SK-N-SH (cell line): ENCODE measurements around the gene GPD1L. TPM values are rescaled to one million over a fixed set of nuclear protein-coding genes. Genes with fewer than 3 reads are reported as not detected.

ENCODE experiments used
- CTCF ChIA-PET: fragments of 300-600, 350-600 bp; formaldehyde crosslinking; extraction: SDS; loops from one replicate; lab custom pipeline; 2021; lab: Yijun Ruan, JAX
- POLR2A ChIA-PET: fragments of 350-600 bp; sonication (Branson Sonifier 250); formaldehyde crosslinking; extraction: SDS; loops from one replicate; lab custom pipeline; 2020; ENCODE audit warnings: antibody characterized with exemption, inconsistent platforms; lab: Yijun Ruan, JAX
- DNase-seq: peaks from one replicate; pipeline ENCODE4 v3.0.0; 2012
- H2AFZ ChIP-seq: fragments of 200-600 bp; sonication (generic); 2 replicates; pipeline ENCODE4 v1.8.1; 2016; ENCODE audit warnings: antibody characterized with exemption, mild to moderate bottlenecking, low read depth
- H3F3A ChIP-seq: fragments of 200-600 bp; sonication (generic); replicated peaks from 2 replicates; pipeline ENCODE3; 2016; ENCODE audit warnings: antibody characterized with exemption, mild to moderate bottlenecking; ENCODE audit not compliant: insufficient read depth
- H3K27ac ChIP-seq, 2 experiments: fragments of 200-500 bp in 1 of 2; fragments of 200-600 bp in 1 of 2; sonication (Bioruptor generic) in 1 of 2; sonication (generic), shearing (Covaris generic) in 1 of 2; 2 replicates each; pipeline versions ENCODE4 v1.5.1 to v1.6.1; 2014 to 2016; ENCODE audit warnings: low read depth in 2 of 2, inconsistent platforms in 1 of 2, low read length in 1 of 2, mild to moderate bottlenecking in 1 of 2, mixed read lengths in 1 of 2
- H3K27me3 ChIP-seq: fragments of 200-600 bp; sonication (generic), shearing (Covaris generic); 2 replicates; pipeline ENCODE4 v1.6.1; 2016; ENCODE audit warnings: mixed run types; ENCODE audit not compliant: insufficient read depth
- H3K36me3 ChIP-seq, 2 experiments: fragments of 200-500 bp in 1 of 2; fragments of 200-600 bp in 1 of 2; sonication (Bioruptor generic) in 1 of 2; sonication (generic) in 1 of 2; replicated peaks in 1 of 2; 2 replicates each; pipeline versions ENCODE3 to v1.5.1; 2014 to 2016; ENCODE audit warnings: low read length in 1 of 2, mild to moderate bottlenecking in 1 of 2; ENCODE audit not compliant: insufficient read depth in 2 of 2, control insufficient read depth in 1 of 2
- H3K4me1 ChIP-seq, 2 experiments: fragments of 200-500 bp in 1 of 2; fragments of 200-600 bp in 1 of 2; sonication (Bioruptor generic) in 1 of 2; sonication (generic), shearing (Covaris generic) in 1 of 2; 2 replicates each; pipeline versions ENCODE4 v1.5.1 to v1.6.1; 2014 to 2016; ENCODE audit warnings: low read depth in 1 of 2, low read length in 1 of 2, mixed run types in 1 of 2; ENCODE audit not compliant: insufficient read depth in 2 of 2, control insufficient read depth in 1 of 2
- H3K4me2 ChIP-seq: fragments of 200-600 bp; sonication (generic), shearing (Covaris generic); 2 replicates; pipeline ENCODE4 v1.6.1; 2017; ENCODE audit warnings: mixed run types
- H3K4me3 ChIP-seq, 2 experiments: fragments of 200-500 bp in 1 of 2; fragments of 200-600 bp in 1 of 2; sonication (Bioruptor generic) in 1 of 2; sonication (generic), shearing (Covaris generic) in 1 of 2; 2 replicates each; pipeline versions ENCODE4 v1.5.1 to v1.8.1; 2014 to 2016; ENCODE audit warnings: low read depth in 2 of 2, inconsistent platforms in 1 of 2, low read length in 1 of 2, mild to moderate bottlenecking in 1 of 2, mixed read lengths in 1 of 2, moderate library complexity in 1 of 2
- H3K79me2 ChIP-seq: fragments of 200-600 bp; sonication (generic); 2 replicates; pipeline ENCODE4 v1.8.1; 2017; ENCODE audit warnings: mild to moderate bottlenecking; ENCODE audit not compliant: insufficient read depth
- H3K9ac ChIP-seq: fragments of 200-600 bp; sonication (generic); 2 replicates; pipeline ENCODE4 v1.6.1; 2017; ENCODE audit warnings: mixed run types
- H3K9me2 ChIP-seq: fragments of 200-600 bp; sonication (generic); 2 replicates; pipeline ENCODE4 v1.6.1; 2017; ENCODE audit warnings: mixed run types
- H3K9me3 ChIP-seq: fragments of 200-600 bp; sonication (generic); 2 replicates; pipeline ENCODE4 v1.6.1; 2017; ENCODE audit warnings: mixed run types, mild to moderate bottlenecking, moderate library complexity
- H4K20me1 ChIP-seq: fragments of 200-600 bp; sonication (generic); 2 replicates; pipeline ENCODE4 v1.6.1; 2017; ENCODE audit warnings: mild to moderate bottlenecking, mixed run types; ENCODE audit not compliant: insufficient read depth
- ELF1 ChIP-seq: IDR thresholded peaks from 2 replicates; pipeline ENCODE4 v1.4.0; 2012
- FOSL2 ChIP-seq: IDR thresholded peaks from 2 replicates; pipeline ENCODE4 v1.4.0; 2012; ENCODE audit warnings: low read depth, mild to moderate bottlenecking, moderate library complexity, borderline replicate concordance
- FOXJ3 ChIP-seq: sonication (generic); formaldehyde crosslinking; IDR thresholded peaks from 2 replicates; pipeline ENCODE4 v1.5.1; 2020; ENCODE audit warnings: mild to moderate bottlenecking, missing genetic modification reagents
- GATA2 ChIP-seq: sonication (generic); formaldehyde crosslinking; IDR thresholded peaks from 2 replicates; pipeline ENCODE4 v1.5.0; 2020; ENCODE audit warnings: mild to moderate bottlenecking, missing genetic modification reagents
- IRF3 ChIP-seq: fragments of 150-350 bp; IDR thresholded peaks from 2 replicates; pipeline ENCODE4 v1.6.1; 2016; ENCODE audit warnings: mild to moderate bottlenecking, low read depth, low read length
- MXI1 ChIP-seq: IDR thresholded peaks from 2 replicates; pipeline ENCODE4 v1.6.1; 2012; ENCODE audit warnings: mild to moderate bottlenecking, low read depth, low read length, improper control_type of control experiment
- RFX5 ChIP-seq: IDR thresholded peaks from 2 replicates; pipeline ENCODE4 v1.6.1; 2012; ENCODE audit warnings: mild to moderate bottlenecking, improper control_type of control experiment, low read length
- USF2 ChIP-seq: fragments of 150-350 bp; IDR thresholded peaks from 2 replicates; pipeline ENCODE4 v1.6.1; 2017; ENCODE audit warnings: antibody characterized with exemption, low read length, low read depth, borderline replicate concordance
- WGBS: methylation state at CpG from one replicate; pipeline ENCODE4 v1.1.6; 2017; ENCODE audit warnings: low lambda C conversion rate; 5-methylcytosine and 5-hydroxymethylcytosine counted together
- polyA plus RNA-seq, 3 experiments: library from polyadenylated mRNA; depleted of rRNA; stranded (reverse); fragments of >200 nt; gene quantifications; 2 replicates each; pipeline ENCODE4 v1.2.3, GENCODE V29; 2012

GPD1L gene
- polyA plus RNA-seq, 1 of the 3 experiments (the other 2 are of a cell fraction) = 6.1 TPM

- no peak for TF ChIP-seq USF2
- TF ChIP-seq, all 33 proteins: peak for 0
Measured at GRCh38 chr3:32157600-32158264, 51.3 kb downstream of the GPD1L start (continued).

GRCh38 chr3:32160706-32161214 lies 54.3 kb downstream of the GPD1L start:
- no peaks in the 10 kb centered on the region for H3K9me3 ChIP-seq
- H4K20me1 ChIP-seq = no peaks in the 10 kb centered on the region
- no peaks in the 10 kb centered on the region for H3K27me3 ChIP-seq
- ChIA-PET CTCF (interaction anchor here (2.5 to 2.7 kb wide), 2 partner anchors 15 to 16 kb away, joined by 7 to 11 read pairs; no protein-coding TSS in a partner anchor), POLR2A (no interaction called here)
- H3K4me1 ChIP-seq = no peaks in the 10 kb centered on the region
- H3K4me2 ChIP-seq = no peak overlapping the region
- H3K9ac ChIP-seq = no peak overlapping the region
- 56% methylated on average over 3 of the region's 3 CpGs for WGBS
- H3K36me3 ChIP-seq = no peaks in the 10 kb centered on the region
- DNase-seq = no peak
- H2AFZ ChIP-seq = no peak overlapping the region
- H3K4me3 ChIP-seq = no peak overlapping the region
- no peak for TF ChIP-seq MXI1
- TF ChIP-seq IRF3 = no peak
- H3K9me2 ChIP-seq = no peaks in the 10 kb centered on the region
- H3F3A ChIP-seq = no peaks in the 10 kb centered on the region
- H3K27ac ChIP-seq = no peak overlapping the region
- no peaks in the 10 kb centered on the region for H3K79me2 ChIP-seq

GRCh38 chr3:32165442-32165841 lies 59.0 kb downstream of the GPD1L start:
- Histone ChIP-seq H3K27ac (no peak overlapping the region), H3F3A (no peaks in the 10 kb centered on the region), H3K4me2 (no peak overlapping the region), H3K4me3 (no peak overlapping the region), H4K20me1 (no peaks in the 10 kb centered on the region), H3K36me3 (peaks cover 0 to 4% of the 10 kb centered on the region in 2 experiments), H3K27me3 (no peaks in the 10 kb centered on the region), H3K9me3 (no peaks in the 10 kb centered on the region), H3K9ac (no peak overlapping the region), H3K4me1 (no peaks in the 10 kb centered on the region; a peak in 1 of 4 replicates), H3K9me2 (no peaks in the 10 kb centered on the region), H2AFZ (no peak overlapping the region), H3K79me2 (no peaks in the 10 kb centered on the region)
- POLR2A ChIA-PET = no interaction called here
- DNase-seq = no peak
- CTCF ChIA-PET = interaction anchor here (1.5 kb wide), 1 partner anchor 21 kb away, joined by 3 read pairs; no protein-coding TSS in a partner anchor
- TF ChIP-seq GATA2 (CRISPR knock-in tag) = no peak
- no peak for TF ChIP-seq MXI1
- no peak for TF ChIP-seq RFX5
- TF ChIP-seq ELF1 = no peak
- no peak for TF ChIP-seq FOSL2
- no peak for TF ChIP-seq FOXJ3 (CRISPR knock-in tag)
- WGBS = 94% methylated on average over 1 of the region's 1 CpG
